HG03439 (cell line): ENCODE data around the gene PCDHGA4.
"Not testable (repeated sequence)": the region's sequence is repeated elsewhere in the genome, so short reads cannot be mapped to it uniquely, and the experiment has no call there.

Experiments used
- ATAC-seq: cut with Tn5 transposase; IDR thresholded peaks from one replicate; pipeline ENCODE4 v1.9.1; 2021; ENCODE audit warnings: mild to moderate bottlenecking, moderate library complexity; ENCODE audit not compliant: unreplicated experiment

The PCDHGA4 gene

DNA sequence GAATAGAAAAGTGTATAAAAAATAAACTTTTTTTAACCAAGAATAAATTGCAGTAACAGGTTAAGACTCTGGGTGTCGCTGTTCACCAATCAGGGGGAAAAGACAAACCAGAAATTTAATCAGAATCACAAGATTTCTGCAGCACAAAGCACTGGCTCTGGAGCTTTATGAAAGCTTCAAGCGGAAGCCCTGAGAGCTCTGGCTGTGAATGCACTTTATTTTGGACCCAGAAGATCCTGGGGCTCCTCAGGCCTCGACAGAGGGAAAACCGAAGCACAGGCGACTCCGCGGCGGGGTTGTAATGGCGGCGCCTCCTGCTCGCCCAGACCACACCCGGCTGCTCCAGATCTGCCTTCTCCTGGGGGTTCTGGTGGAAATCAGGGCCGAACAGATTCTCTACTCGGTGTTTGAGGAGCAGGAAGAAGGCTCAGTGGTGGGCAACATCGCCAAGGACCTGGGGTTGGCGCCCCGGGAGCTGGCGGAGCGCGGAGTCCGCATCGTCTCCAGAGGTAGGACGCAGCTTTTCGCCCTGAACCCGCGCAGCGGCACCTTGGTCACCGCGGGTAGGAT is at the start of gene PCDHGA4:
TSS of gene PCDHGA4 (plus strand) at position 122 of the 570 bp plus-strand sequence. CDS start at position 209, 87 bp downstream.
- ATAC-seq, result no peak

- no peak for ATAC-seq
Observed at GRCh38 chr5:141306630-141307029, 48.2 kb upstream of the PCDHGA4 start.

- ATAC-seq, result no peak
Observed at GRCh38 chr5:141313711-141314110, 41.1 kb upstream of the PCDHGA4 start.

DNA sequence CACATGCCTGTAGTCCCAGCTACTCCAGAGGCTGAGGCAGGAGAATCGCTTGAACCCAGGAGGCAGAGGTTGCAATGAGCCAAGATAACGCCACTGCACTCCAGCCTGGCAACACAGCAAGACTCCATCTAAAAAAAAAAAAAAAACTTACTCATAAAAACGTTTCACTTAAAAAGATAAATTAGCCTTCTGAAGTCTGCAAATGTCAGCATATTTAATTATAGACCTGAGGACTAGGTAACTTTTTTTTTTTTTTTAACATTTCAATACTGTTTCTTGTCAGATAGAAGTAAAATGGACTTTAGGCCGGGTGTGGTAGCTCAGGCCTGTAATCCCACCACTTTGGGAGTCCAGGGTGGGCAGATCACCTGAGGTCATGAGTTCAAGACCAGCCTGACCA is 37.9 kb upstream of the PCDHGA4 start:
- not testable (repeated sequence) for ATAC-seq

DNA sequence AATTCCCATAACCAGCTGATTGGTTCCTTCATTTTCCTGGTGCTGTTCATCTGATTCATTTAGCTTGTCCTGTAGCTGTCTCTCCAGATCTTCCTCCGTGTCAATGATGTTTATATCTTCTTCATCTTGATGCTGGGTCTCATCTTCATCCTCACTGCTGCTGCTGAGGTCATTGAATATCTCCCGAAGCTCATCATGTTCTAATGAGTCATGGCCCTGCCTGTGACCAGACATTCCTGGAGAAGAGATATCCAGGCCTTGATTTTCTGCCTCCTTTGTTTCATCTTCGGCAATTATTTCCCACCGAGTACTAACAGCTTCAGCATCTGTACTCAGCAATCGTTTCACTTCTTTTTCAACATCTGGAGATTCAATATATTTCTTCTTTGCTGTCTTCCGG is 35.6 kb upstream of the PCDHGA4 start:
- ATAC-seq, result no peak

- ATAC-seq, result no peak
Observed at GRCh38 chr5:141319699-141320098, 35.1 kb upstream of the PCDHGA4 start.

DNA sequence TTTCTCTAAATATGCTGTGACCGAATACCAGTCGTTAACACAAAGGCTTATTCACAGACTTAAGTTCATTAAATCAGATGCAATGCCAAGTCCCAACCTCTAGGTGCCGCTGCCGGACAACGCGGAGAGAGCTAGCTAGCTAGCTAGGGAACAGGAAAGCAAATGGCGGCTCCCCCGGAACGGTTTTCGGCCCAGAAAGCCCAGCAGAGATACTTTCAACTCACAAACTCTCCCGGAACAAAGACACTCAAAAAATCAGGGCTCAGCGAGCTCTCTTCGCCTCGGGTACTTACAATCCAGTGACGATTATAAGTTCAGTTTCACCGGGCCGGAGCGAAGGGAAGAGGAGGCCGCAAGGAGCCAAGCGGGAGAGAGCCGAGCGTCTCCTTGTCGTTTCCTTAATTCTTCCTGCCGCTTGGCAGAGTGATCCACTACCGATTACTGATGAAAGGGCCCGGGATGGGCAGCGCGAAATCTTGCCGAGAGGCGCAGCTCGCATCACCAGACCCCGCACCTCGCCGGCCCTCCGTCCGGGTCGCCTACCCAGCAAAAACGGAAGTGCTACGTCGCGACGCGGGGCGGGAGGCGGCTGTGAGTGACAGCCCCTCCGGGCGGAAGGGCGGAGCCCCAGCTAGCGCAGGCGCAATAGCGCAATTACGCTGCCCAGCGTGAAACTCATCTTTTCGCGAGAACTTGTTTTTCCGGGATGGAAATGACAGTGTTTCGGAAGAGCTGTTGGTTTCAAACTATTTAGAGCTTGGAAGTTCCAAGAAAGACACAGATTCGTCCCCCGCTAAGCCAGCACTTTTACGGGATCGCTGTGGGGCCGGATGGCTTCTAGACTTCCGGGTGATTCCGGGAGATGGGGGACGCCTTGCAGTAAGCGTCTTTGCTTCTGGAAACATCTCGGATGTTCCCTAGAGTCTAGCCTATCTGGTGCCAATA is 34.3 kb upstream of the PCDHGA4 start, which contains the start of gene TAF7:
TSS of gene TAF7 (minus strand) at position 560 of the 945 bp plus-strand sequence. CDS start 740 bp downstream, outside the sequence.
- ATAC-seq, result peak; percentile 98

GRCh38 chr5:141322261-141322660 is 32.6 kb upstream of the PCDHGA4 start:
- ATAC-seq, result no peak

GRCh38 chr5:141326088-141326854 is 28.6 kb upstream of the PCDHGA4 start:
- peak; percentile 81 for ATAC-seq

GRCh38 chr5:141328231-141328630 is 26.6 kb upstream of the PCDHGA4 start:
- no peak for ATAC-seq

DNA sequence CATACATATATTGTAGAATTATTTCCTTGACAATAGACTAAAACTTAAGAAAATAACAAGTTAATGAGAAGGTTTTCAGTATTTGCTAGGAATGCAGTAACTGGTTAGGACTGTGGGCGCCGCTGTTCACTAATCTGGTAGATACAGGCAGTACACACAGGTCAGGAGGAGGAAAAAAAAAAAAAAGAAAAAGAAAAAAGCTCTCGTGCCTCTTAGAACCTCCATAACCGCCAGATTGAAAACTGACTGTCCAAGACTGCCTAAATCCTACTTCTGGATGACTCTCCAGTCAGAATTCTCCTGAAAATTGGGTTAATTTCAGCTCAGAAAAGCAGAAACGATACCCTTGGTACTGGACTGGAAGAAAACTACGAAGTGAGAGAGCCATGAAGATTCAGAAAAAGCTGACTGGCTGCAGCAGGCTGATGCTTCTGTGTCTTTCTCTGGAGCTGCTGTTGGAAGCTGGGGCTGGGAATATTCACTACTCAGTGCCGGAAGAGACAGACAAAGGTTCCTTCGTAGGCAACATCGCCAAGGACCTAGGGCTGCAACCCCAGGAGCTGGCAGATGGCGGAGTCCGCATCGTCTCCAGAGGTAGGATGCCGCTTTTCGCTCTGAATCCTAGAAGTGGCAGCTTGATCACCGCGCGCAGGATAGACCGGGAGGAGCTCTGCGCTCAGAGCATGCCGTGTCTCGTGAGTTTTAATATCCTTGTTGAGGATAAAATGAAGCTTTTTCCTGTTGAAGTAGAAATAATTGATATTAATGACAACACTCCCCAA is 24.3 kb upstream of the PCDHGA4 start, which contains the start of gene PCDHGA1:
TSS of gene PCDHGA1 (plus strand) at position 216 of the 782 bp plus-strand sequence.
- no peak for ATAC-seq

DNA sequence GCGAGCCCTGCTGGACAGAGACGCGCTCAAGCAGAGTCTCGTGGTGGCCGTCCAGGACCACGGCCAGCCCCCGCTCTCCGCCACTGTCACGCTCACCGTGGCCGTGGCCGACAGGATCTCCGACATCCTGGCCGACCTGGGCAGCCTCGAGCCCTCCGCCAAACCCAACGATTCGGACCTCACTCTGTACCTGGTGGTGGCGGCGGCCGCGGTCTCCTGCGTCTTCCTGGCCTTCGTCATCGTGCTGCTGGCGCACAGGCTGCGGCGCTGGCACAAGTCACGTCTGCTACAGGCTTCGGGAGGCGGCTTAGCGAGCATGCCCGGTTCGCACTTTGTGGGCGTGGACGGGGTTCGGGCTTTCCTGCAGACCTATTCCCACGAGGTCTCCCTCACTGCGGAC is 22.2 kb upstream of the PCDHGA4 start:
- ATAC-seq, result not testable (repeated sequence)

- ATAC-seq, result no peak
Observed at GRCh38 chr5:141338538-141339306, 16.1 kb upstream of the PCDHGA4 start, which contains the start of gene PCDHGA2. PCDHGA2 (plus strand) TSS chr5:141338760.

GRCh38 chr5:141340781-141341354 is 14.0 kb upstream of the PCDHGA4 start:
- not testable (repeated sequence) for ATAC-seq

- ATAC-seq, result no peak
Observed at GRCh38 chr5:141342773-141343172, 12.0 kb upstream of the PCDHGA4 start.

DNA sequence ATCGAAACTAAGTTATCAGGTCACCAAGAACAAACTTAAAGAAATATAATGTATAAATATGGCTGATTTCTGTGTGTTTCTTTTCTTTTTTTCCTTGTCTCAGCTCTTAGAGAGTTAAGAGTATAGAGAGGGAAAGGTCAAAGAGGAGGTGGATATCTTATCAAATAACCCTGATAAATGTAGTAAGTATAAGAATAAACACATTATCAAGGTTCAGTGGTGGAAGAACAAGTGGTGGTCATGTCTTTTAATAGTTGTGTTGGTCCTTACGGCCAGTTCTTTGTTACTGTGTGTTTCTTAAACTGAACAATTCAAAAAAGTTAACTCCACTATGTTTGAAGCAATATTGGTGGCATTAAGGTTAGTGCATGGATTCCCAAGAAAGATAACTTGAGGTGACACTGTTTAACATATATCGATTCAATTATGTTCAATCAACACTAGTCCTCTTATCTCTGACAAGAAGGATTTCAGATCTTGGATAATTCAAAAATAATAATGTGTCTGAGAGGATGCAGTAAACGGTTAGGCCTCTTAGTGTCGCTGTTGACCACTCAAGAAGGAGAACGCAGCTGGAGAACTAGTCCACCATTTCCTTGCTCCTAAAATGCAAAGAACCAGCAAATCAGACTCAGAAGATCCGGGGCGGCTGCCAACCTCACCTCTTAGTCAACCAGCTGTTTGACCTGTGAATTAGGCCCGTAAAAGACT is 11.4 kb upstream of the PCDHGA4 start, which contains the start of gene PCDHGA3:
TSS of gene PCDHGA3 (plus strand) at position 588 of the 711 bp plus-strand sequence. CDS start 205 bp downstream, outside the sequence.
- no peak for ATAC-seq

DNA sequence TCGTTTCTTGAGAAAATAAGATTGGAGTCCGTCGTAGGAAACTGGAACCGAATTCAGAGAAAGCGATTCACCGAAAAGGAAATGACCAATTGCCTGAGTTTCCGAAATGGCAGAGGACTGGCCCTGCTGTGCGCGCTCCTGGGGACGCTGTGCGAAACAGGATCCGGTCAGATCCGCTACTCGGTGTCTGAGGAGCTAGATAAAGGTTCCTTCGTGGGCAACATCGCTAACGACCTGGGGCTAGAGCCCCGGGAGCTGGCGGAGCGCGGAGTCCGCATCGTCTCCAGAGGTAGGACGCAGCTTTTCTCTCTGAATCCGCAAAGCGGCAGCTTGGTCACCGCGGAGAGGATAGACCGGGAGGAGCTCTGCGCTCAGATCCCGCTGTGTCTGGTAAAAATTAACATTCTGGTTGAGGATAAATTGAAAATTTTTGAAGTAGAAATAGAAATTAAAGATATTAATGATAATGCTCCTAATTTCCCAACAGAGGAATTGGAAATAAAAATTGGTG is 10.8 kb upstream of the PCDHGA4 start:
- no peak for ATAC-seq

DNA sequence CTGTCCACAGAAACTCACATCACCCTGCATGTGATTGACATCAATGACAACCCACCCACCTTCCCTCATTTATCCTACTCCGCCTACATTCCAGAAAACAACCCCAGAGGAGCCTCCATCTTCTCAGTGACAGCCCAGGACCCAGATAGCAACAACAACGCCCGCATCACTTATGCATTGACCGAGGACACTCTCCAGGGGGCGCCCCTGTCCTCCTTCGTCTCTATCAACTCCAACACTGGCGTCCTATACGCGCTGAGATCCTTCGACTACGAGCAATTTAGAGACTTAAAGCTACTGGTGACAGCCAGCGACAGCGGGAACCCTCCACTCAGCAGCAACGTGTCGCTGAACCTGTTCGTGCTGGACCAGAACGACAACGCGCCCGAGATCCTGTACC is 9.5 kb upstream of the PCDHGA4 start:
- no peak for ATAC-seq
